ENCODE results near the gene S100A9. TPM values are rescaled to one million over a fixed set of nuclear protein-coding genes. Genes with fewer than 3 reads are reported as not detected.

S100A9 gene
- total RNA-seq, 1 experiment from 2014 or later = 0.59 TPM

DNA sequence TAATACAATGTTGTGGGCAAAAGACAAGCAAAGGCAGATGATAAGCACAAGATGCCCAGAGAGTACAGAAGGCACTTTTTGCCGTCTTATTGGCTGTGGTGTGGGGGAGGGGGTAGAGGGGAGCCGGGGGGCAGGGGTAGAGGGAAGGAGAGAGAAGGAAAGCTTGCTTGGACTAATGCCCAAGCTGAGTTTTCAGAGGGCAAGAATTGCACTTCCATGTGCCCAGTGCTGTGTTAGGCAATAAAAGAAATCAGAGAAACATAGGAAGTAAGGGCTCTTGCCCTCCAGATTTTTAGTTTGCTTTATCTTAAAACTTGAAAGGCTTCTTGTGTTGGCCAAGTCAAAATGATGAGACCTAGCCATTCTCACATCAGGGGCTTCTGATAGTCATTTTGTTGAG, 9.4 kb downstream of the S100A9 start:
- H3K4me2 ChIP-seq (ENCODE audit: low read length) = no peak overlapping the region
- no peaks in the 10 kb centered on the region for H3K9me2 ChIP-seq (ENCODE audit: insufficient read depth)
- H3K27ac ChIP-seq (ENCODE audit: low read depth, low read length) = no peak overlapping the region
- H3K27me3 ChIP-seq (ENCODE audit: insufficient read depth, low read length) = peaks cover 33% of the 10 kb centered on the region
- no peak for TF ChIP-seq ELF1 (IDR thresholded peaks at IDR 0.05; ENCODE audit: borderline replicate concordance, low read depth)
- TF ChIP-seq, protein P1, sequence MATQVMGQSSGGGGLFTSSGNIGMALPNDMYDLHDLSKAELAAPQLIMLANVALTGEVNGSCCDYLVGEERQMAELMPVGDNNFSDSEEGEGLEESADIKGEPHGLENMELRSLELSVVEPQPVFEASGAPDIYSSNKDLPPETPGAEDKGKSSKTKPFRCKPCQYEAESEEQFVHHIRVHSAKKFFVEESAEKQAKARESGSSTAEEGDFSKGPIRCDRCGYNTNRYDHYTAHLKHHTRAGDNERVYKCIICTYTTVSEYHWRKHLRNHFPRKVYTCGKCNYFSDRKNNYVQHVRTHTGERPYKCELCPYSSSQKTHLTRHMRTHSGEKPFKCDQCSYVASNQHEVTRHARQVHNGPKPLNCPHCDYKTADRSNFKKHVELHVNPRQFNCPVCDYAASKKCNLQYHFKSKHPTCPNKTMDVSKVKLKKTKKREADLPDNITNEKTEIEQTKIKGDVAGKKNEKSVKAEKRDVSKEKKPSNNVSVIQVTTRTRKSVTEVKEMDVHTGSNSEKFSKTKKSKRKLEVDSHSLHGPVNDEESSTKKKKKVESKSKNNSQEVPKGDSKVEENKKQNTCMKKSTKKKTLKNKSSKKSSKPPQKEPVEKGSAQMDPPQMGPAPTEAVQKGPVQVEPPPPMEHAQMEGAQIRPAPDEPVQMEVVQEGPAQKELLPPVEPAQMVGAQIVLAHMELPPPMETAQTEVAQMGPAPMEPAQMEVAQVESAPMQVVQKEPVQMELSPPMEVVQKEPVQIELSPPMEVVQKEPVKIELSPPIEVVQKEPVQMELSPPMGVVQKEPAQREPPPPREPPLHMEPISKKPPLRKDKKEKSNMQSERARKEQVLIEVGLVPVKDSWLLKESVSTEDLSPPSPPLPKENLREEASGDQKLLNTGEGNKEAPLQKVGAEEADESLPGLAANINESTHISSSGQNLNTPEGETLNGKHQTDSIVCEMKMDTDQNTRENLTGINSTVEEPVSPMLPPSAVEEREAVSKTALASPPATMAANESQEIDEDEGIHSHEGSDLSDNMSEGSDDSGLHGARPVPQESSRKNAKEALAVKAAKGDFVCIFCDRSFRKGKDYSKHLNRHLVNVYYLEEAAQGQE (IDR thresholded peaks at IDR 0.05; ENCODE audit: low read depth) = no peak
- TF ChIP-seq FOSL1 (IDR thresholded peaks at IDR 0.05; ENCODE audit: low read depth) = no peak
- no peak for TF ChIP-seq EGR1 (IDR thresholded peaks at IDR 0.05; ENCODE audit: low read depth)
- TF ChIP-seq POLR2A (IDR thresholded peaks at IDR 0.05; ENCODE audit: borderline replicate concordance, extremely low read depth, insufficient read depth, insufficient read length) = no peak
- no peak for TF ChIP-seq ZNF274 (IDR thresholded peaks at IDR 0.05; ENCODE audit: low read depth, low read length)
- TF ChIP-seq RAD21 (IDR thresholded peaks at IDR 0.05; ENCODE audit: low read depth) = no peak
- TF ChIP-seq CEBPB (IDR thresholded peaks at IDR 0.05; ENCODE audit: low read depth) = no peak
- no peak for TF ChIP-seq EZH2phosphoT487 (IDR thresholded peaks at IDR 0.05; ENCODE audit: borderline replicate concordance)
- no peak for TF ChIP-seq YY1 (IDR thresholded peaks at IDR 0.05; ENCODE audit: extremely low read depth, insufficient replicate concordance, low read depth, low read length)
- no peak for TF ChIP-seq EZH2 (IDR thresholded peaks at IDR 0.05)
- TF ChIP-seq, protein P2, sequence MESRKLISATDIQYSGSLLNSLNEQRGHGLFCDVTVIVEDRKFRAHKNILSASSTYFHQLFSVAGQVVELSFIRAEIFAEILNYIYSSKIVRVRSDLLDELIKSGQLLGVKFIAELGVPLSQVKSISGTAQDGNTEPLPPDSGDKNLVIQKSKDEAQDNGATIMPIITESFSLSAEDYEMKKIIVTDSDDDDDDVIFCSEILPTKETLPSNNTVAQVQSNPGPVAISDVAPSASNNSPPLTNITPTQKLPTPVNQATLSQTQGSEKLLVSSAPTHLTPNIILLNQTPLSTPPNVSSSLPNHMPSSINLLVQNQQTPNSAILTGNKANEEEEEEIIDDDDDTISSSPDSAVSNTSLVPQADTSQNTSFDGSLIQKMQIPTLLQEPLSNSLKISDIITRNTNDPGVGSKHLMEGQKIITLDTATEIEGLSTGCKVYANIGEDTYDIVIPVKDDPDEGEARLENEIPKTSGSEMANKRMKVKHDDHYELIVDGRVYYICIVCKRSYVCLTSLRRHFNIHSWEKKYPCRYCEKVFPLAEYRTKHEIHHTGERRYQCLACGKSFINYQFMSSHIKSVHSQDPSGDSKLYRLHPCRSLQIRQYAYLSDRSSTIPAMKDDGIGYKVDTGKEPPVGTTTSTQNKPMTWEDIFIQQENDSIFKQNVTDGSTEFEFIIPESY (IDR thresholded peaks at IDR 0.05; ENCODE audit: extremely low read depth, insufficient replicate concordance, low read length) = no peak
- TF ChIP-seq, protein P3, sequence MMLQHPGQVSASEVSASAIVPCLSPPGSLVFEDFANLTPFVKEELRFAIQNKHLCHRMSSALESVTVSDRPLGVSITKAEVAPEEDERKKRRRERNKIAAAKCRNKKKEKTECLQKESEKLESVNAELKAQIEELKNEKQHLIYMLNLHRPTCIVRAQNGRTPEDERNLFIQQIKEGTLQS (IDR thresholded peaks at IDR 0.05) = no peak
- no peak for TF ChIP-seq JUND (IDR thresholded peaks at IDR 0.05)
- TF ChIP-seq SIN3A (IDR thresholded peaks at IDR 0.05; ENCODE audit: low read depth) = no peak
- TF ChIP-seq, protein P4, sequence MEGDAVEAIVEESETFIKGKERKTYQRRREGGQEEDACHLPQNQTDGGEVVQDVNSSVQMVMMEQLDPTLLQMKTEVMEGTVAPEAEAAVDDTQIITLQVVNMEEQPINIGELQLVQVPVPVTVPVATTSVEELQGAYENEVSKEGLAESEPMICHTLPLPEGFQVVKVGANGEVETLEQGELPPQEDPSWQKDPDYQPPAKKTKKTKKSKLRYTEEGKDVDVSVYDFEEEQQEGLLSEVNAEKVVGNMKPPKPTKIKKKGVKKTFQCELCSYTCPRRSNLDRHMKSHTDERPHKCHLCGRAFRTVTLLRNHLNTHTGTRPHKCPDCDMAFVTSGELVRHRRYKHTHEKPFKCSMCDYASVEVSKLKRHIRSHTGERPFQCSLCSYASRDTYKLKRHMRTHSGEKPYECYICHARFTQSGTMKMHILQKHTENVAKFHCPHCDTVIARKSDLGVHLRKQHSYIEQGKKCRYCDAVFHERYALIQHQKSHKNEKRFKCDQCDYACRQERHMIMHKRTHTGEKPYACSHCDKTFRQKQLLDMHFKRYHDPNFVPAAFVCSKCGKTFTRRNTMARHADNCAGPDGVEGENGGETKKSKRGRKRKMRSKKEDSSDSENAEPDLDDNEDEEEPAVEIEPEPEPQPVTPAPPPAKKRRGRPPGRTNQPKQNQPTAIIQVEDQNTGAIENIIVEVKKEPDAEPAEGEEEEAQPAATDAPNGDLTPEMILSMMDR (IDR thresholded peaks at IDR 0.05 in 2 of 3, conservative IDR thresholded peaks at IDR 0.05 in 1 of 3; ENCODE audit: borderline replicate concordance in 1 of 3, insufficient read depth in 1 of 3, low read depth in 2 of 3, low read length in 2 of 3) = no peak
- TF ChIP-seq SP1 (IDR thresholded peaks at IDR 0.05; ENCODE audit: low read depth) = no peak
- TF ChIP-seq, protein P5, sequence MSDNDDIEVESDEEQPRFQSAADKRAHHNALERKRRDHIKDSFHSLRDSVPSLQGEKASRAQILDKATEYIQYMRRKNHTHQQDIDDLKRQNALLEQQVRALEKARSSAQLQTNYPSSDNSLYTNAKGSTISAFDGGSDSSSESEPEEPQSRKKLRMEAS (IDR thresholded peaks at IDR 0.05) = no peak
- TF ChIP-seq POLR2AphosphoS5 (IDR thresholded peaks at IDR 0.05; ENCODE audit: low read depth, low read length) = no peak
- TF ChIP-seq TCF7L2 (IDR thresholded peaks at IDR 0.05; ENCODE audit: borderline replicate concordance, extremely low read depth, insufficient read depth, insufficient read length) = no peak
- RAD21 ChIA-PET (ENCODE audit: low non-redundant PET in 1 of 2, low total read pairs in 2 of 2, uncharacterized antibody in 2 of 2, unreplicated experiment in 2 of 2) = no interaction called here
- no peak overlapping the region for H2AFZ ChIP-seq (ENCODE audit: low read depth, low read length, poor library complexity, severe bottlenecking)
- no TSS peak for BruUV-seq (replicated peaks)
- DNase-seq (ENCODE audit: low read depth, low spot score) = no peak
- H3K36me3 ChIP-seq (ENCODE audit: control insufficient read depth in 1 of 2, insufficient read depth in 2 of 2, low read length in 2 of 2) = no peaks in the 10 kb centered on the region
- H3K4me3 ChIP-seq (replicated peaks in 1 of 2; ENCODE audit: low read depth in 1 of 2, low read length in 2 of 2) = no peak overlapping the region
- no peak for ATAC-seq
- CTCF ChIA-PET = no interaction called here
- POLR2A ChIA-PET = no interaction called here
- no peaks in the 10 kb centered on the region for H4K20me1 ChIP-seq (ENCODE audit: insufficient read depth)
- intact Hi-C loops (cut with micrococcal nuclease) = no loop called here
- H3K9ac ChIP-seq (ENCODE audit: low read length) = no peak overlapping the region
- no peaks in the 10 kb centered on the region for H3K9me3 ChIP-seq (ENCODE audit: control insufficient read depth in 1 of 2, insufficient read depth in 1 of 2, low read depth in 1 of 2, low read length in 2 of 2)
- H3K79me2 ChIP-seq (ENCODE audit: insufficient read depth, low read length) = no peaks in the 10 kb centered on the region
- H3K4me1 ChIP-seq (ENCODE audit: control insufficient read depth in 1 of 2, insufficient read depth in 2 of 2, low read length in 2 of 2) = no peaks in the 10 kb centered on the region
